Epithelial cell of proximal tubule (primary cell): ENCODE results near the gene PLK5. TPM values are rescaled to one million over a fixed set of nuclear protein-coding genes. Genes with fewer than 3 reads are reported as not detected.

Experiments used
- DNase-seq: peaks from one replicate; pipeline ENCODE4 v3.0.0-alpha.2; 2011; ENCODE audit warnings: low read depth
- H3K4me3 ChIP-seq: 2 replicates; pipeline ENCODE4 v1.5.1; 2011; ENCODE audit warnings: low read depth, mild to moderate bottlenecking, low read length
- CTCF ChIP-seq: conservative IDR thresholded peaks from 2 replicates; pipeline ENCODE4 v1.5.1; 2012; ENCODE audit warnings: low read depth, mild to moderate bottlenecking, low read length
- total RNA-seq: library from RNA; depleted of rRNA; stranded (reverse); fragments of >200 nt; gene quantifications from 2 replicates; pipeline ENCODE4 v1.2.3, GENCODE V29; 2015

The PLK5 gene
- total RNA-seq, 1 donor from 2014 or later: not detected

GRCh38 chr19:1507192-1507660, 16.7 kb upstream of the PLK5 start:
- no peak for DNase-seq
- no peak for TF ChIP-seq CTCF
- peak overlapping the region; percentile 61 for H3K4me3 ChIP-seq

- TF ChIP-seq CTCF: no peak
- DNase-seq: peak; percentile 72
- peak overlapping the region; percentile 61 for H3K4me3 ChIP-seq
Observed at GRCh38 chr19:1507763-1508506, 15.9 kb upstream of the PLK5 start.

- no peak for TF ChIP-seq CTCF
- H3K4me3 ChIP-seq: peak overlapping the region; percentile 61
- no peak for DNase-seq
Observed at GRCh38 chr19:1508507-1508856, 15.4 kb upstream of the PLK5 start.

- TF ChIP-seq CTCF: no peak
- no peak for DNase-seq
- H3K4me3 ChIP-seq: no peak overlapping the region
Observed at GRCh38 chr19:1509602-1510441, 14.1 kb upstream of the PLK5 start.

GRCh38 chr19:1510442-1510806, 13.5 kb upstream of the PLK5 start:
- no peak for TF ChIP-seq CTCF
- H3K4me3 ChIP-seq: no peak overlapping the region
- no peak for DNase-seq

GRCh38 chr19:1510807-1511206, 13.1 kb upstream of the PLK5 start:
- no peak for TF ChIP-seq CTCF
- H3K4me3 ChIP-seq: no peak overlapping the region

More at GRCh38 chr19:1510807-1511206, 13.1 kb upstream of the PLK5 start:
- DNase-seq: no peak
